Lower leg skin (tissue), 3 donors: ENCODE measurements around the gene CUL4A.

Source experiments
- POLR2A ChIP-seq, 2 donors: fragments of 450-650 bp; IDR thresholded peaks; one replicate each; pipeline ENCODE4 v1.6.1; 2016 to 2017; ENCODE audit warnings: antibody characterized with exemption in 2 of 2, mild to moderate bottlenecking in 1 of 2, moderate library complexity in 1 of 2
- TF ChIP-seq, protein P1 (sequence below), 3 donors: fragments of 450-650 bp; IDR thresholded peaks; one replicate each; pipeline ENCODE4 v1.5.1; 2016; ENCODE audit warnings: antibody characterized with exemption in 3 of 3, mild to moderate bottlenecking in 3 of 3, moderate library complexity in 2 of 3

DNA sequence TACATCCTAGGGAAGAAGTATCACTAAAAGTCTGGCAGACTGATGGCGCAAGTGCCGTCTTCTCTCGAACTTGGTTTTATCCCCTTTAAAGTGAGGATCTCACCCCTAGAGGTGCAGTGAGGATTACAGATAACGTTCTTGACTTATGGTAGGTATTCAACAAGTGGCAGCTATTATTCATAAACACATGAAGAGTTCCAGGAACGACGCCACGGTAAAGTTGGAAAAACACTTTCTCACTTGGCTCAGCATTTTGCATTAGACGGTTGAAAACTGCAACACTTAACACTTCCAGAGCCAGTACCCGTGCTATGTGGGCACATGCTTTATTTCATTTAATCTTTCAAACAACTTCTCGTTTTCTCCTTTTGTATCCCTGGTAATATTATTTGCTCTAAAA lies 42.3 kb upstream of the CUL4A start:
- TF ChIP-seq, protein P1, sequence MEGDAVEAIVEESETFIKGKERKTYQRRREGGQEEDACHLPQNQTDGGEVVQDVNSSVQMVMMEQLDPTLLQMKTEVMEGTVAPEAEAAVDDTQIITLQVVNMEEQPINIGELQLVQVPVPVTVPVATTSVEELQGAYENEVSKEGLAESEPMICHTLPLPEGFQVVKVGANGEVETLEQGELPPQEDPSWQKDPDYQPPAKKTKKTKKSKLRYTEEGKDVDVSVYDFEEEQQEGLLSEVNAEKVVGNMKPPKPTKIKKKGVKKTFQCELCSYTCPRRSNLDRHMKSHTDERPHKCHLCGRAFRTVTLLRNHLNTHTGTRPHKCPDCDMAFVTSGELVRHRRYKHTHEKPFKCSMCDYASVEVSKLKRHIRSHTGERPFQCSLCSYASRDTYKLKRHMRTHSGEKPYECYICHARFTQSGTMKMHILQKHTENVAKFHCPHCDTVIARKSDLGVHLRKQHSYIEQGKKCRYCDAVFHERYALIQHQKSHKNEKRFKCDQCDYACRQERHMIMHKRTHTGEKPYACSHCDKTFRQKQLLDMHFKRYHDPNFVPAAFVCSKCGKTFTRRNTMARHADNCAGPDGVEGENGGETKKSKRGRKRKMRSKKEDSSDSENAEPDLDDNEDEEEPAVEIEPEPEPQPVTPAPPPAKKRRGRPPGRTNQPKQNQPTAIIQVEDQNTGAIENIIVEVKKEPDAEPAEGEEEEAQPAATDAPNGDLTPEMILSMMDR (IDR thresholded peaks at IDR 0.05) = no peak
- TF ChIP-seq POLR2A (IDR thresholded peaks at IDR 0.05) = no peak
